ENCODE results near the gene PPP1R14D.

The PPP1R14D gene

DNA sequence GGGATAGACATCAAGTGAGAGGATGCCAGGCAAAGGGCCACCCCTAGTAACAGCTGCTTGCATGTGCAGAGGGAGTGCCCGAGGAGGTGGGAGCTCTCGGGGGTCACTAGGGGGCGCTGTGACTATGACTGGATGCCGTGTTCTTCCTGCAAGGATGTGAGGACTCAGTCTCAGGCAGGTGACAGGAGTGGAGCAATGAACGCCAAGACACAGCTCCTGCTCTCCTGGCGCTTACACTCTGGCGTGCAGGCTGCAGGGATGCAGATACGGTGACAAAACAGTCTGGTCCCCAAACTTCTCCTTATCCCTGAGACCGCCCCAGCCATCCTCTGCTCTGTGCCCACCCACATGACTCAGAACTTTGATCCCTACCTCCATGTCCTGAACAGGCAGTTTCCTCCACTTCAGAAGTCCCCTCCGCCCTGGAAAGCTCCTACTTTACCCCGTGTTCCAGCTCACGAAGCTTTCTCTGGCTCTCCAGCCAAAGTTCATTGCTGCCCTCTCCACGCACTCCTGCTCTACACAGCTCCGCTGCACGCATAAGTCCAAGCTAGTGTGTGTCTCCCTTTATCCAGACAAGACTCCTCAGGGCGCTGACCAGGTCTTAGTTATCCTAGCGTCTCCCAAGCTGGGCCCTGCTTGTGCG is 30.8 kb upstream of the PPP1R14D start:
- peak; percentile 83 to 90 for DNase-seq

DNA sequence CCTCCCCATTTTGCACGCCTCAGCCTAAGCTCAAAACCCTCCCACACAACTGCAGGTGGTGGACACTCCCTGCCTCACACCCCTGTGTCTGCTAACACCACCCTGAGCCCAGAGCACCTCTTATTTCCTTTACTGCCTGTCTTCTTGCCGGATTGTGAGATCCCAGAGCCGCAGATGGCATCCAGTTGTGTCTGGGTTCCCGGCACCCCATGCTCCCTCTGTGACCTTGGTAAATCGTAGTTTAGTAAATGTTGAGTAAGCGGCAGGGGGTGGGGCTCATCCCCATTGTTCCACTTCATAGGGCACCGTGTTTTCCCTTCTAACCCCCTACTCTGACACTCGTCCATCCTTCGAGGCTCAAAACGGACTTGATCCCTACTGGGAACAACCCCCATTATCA is 30.2 kb upstream of the PPP1R14D start:
- no peak for TF ChIP-seq GATA1 (IDR thresholded peaks at IDR 0.05; ENCODE audit: low read depth, low read length)
- no peak for TF ChIP-seq POLR2A (IDR thresholded peaks at IDR 0.05; ENCODE audit: low read length)
- DNase-seq = no peak

More for the DNA sequence above, 30.8 kb upstream of the PPP1R14D start:
- TF ChIP-seq GATA1 (IDR thresholded peaks at IDR 0.05; ENCODE audit: low read depth, low read length) = no peak
- no peak for TF ChIP-seq POLR2A (IDR thresholded peaks at IDR 0.05; ENCODE audit: low read length)

DNA sequence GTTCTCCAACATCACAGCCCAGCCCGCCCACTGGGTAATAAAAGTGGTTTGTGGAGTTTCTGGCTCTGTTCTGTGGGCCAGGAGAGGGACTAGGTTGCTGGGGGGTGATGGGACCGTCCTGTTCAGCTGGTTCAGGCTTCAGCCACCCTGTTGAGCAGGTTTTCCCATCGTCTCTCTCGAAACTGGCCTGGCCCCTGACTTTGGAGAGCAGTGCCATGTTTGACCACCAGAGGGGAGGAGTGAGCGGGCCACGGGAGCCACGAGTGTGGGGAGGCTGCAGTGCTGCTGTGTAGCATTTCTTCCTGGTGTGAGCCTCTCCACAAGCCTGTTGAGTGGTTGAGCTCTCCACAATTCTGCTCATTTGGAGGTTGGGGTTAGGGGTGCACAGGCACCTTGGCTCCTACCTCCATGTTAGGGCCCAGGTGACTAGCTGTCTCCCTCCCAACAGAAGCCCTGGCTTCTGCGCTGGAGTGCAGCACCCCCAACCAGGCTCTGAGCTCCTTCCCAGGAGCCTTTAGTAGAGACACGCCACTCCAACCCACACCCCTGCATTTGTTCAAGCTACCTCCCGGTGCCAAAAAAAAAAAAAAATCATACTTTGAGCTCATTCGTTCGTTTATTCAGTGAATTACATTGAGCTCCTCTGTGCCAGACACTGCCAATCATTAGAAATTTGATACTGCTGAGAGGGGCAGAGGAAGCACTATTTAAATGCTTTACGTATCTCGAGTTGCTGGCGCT is 29.3 kb upstream of the PPP1R14D start:
- TF ChIP-seq POLR2A (IDR thresholded peaks at IDR 0.05; ENCODE audit: low read length) (no peak), GATA1 (IDR thresholded peaks at IDR 0.05; ENCODE audit: low read depth, low read length) (no peak)
- DNase-seq = peak; percentile 72 to 83

- no peak for TF ChIP-seq GATA1 (IDR thresholded peaks at IDR 0.05; ENCODE audit: low read depth, low read length)
- no peak for TF ChIP-seq POLR2A (IDR thresholded peaks at IDR 0.05; ENCODE audit: low read length)
- no peak for DNase-seq
Observed at GRCh38 chr15:40856746-40857145, 28.2 kb upstream of the PPP1R14D start.

- no peak for DNase-seq
- TF ChIP-seq GATA1 (IDR thresholded peaks at IDR 0.05; ENCODE audit: low read depth, low read length) (no peak), POLR2A (IDR thresholded peaks at IDR 0.05; ENCODE audit: low read length) (no peak)
Observed at GRCh38 chr15:40855706-40856234, 27.3 kb upstream of the PPP1R14D start.

- TF ChIP-seq POLR2A (IDR thresholded peaks at IDR 0.05; ENCODE audit: low read length) (no peak), GATA1 (IDR thresholded peaks at IDR 0.05; ENCODE audit: low read depth, low read length) (no peak)
- no peak for DNase-seq
Observed at GRCh38 chr15:40854161-40854560, 25.7 kb upstream of the PPP1R14D start.

- no peak for TF ChIP-seq GATA1 (IDR thresholded peaks at IDR 0.05; ENCODE audit: low read depth, low read length)
- no peak for TF ChIP-seq POLR2A (IDR thresholded peaks at IDR 0.05; ENCODE audit: low read length)
- DNase-seq = no peak
Observed at GRCh38 chr15:40853241-40853890, 24.9 kb upstream of the PPP1R14D start.

DNA sequence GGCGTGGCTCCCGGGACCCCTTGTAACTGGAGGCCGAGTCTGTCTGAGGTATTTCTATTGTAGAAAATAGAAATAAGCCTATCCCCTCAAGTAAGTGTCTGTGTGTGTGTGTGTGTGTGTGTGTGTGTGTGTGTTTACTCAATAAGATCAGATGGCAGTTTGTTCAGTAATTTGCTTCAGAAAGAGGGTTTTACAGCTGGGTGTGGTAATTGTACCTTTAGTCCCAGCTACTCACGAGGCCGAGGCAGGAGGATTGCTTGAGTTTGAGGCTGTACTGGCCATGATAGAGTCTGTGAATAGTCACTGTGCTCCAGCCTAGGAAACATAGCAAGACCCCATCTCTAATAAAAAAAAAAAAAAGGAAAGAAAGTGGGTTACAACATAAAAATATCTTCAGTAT is 24.0 kb upstream of the PPP1R14D start:
- TF ChIP-seq POLR2A (IDR thresholded peaks at IDR 0.05; ENCODE audit: low read length) = no peak
- TF ChIP-seq GATA1 (IDR thresholded peaks at IDR 0.05; ENCODE audit: low read depth, low read length) = no peak
- no peak for DNase-seq

DNA sequence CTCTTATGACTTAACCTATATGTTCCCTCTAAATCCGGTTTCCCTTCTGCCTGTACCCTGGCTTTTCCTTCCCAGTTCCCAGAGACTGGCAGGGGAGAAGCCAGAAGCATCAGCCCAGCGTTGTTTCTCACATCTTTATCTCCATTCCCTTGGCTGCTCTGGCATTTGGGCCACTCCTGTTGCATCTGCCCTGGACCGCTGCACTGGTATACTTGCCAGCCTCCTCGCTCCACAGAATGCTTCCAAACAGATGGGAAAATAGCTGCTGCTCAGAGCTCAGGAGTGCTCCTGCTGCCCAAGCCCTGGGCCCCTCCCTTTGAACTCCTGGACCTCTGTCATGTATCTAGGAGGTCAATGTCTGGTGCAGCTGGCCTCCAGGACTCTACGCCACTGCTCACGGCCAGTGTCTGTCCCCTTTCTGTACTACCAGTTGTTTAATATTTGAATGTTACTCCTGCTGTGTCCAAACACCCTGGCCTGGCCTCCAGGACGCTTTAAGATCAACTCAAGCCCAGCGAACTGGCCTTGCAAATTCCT is 22.1 kb upstream of the PPP1R14D start:
- no peak for DNase-seq
- TF ChIP-seq POLR2A (IDR thresholded peaks at IDR 0.05; ENCODE audit: low read length) = no peak
- TF ChIP-seq GATA1 (IDR thresholded peaks at IDR 0.05; ENCODE audit: low read depth, low read length) = no peak

DNA sequence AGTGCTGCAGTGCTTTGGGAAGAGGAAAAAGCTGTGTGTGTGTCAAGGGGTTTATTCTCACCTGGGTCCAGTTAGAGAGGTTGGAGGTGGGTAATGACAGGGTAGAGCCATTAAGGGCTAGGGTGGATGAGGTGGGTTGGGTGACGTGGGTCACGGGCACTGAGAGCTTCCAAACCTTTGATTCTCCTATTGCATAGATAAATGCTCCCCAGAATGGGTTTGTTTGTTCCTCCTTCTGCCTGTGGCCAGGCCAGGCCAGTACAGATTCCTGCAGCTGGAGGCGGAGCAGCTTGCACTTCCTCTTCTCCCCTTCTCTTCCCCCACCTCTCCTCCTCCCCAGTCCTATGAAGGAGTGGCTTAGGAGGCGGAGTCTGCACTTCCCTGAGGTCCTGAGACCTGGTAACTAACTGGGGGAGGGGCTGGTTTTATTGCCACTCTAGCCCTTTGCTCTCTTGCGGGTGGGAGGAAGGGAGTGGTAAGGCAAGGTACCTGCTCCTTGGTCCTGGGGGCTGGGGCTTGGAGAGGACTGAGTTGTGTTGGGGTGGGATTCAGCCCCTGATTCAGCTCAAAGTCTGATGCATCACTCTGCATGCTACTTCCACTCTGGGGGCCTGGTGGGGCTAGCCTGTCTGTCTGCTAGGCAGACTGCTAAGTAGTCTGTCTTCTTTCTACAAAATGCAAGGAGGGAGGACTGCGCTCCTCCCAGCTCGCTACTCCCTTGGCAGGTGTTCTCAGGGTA is 18.9 kb upstream of the PPP1R14D start:
- DNase-seq = no peak
- TF ChIP-seq POLR2A (IDR thresholded peaks at IDR 0.05; ENCODE audit: low read length) (no peak), GATA1 (IDR thresholded peaks at IDR 0.05; ENCODE audit: low read depth, low read length) (no peak)

DNA sequence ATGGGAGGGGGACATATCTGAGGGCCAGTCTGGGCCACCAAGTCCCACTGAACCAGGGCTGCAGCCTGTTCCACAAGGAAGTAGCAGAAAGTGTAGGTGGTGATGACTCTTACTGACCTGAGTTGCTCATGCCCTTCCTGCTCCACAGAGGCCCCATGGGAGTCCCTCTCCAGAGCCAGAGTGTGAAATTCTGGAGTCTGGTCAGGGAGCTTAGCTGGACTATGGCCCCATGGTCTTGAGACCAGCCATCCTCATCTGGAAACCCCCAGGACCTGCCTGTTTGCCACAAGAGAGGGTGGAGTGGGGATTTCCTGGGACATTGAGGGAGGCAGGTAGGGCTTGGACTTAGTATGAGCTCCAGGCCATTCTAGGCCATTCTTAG is 18.3 kb upstream of the PPP1R14D start:
- DNase-seq = no peak
- TF ChIP-seq GATA1 (IDR thresholded peaks at IDR 0.05; ENCODE audit: low read depth, low read length) = no peak
- no peak for TF ChIP-seq POLR2A (IDR thresholded peaks at IDR 0.05; ENCODE audit: low read length)

- DNase-seq = no peak
- no peak for TF ChIP-seq GATA1 (IDR thresholded peaks at IDR 0.05; ENCODE audit: low read depth, low read length)
- no peak for TF ChIP-seq POLR2A (IDR thresholded peaks at IDR 0.05; ENCODE audit: low read length)
Observed at GRCh38 chr15:40845511-40846284, 17.2 kb upstream of the PPP1R14D start.

- no peak for DNase-seq
- TF ChIP-seq GATA1 (IDR thresholded peaks at IDR 0.05; ENCODE audit: low read depth, low read length) = no peak
- no peak for TF ChIP-seq POLR2A (IDR thresholded peaks at IDR 0.05; ENCODE audit: low read length)
Observed at GRCh38 chr15:40845036-40845435, 16.5 kb upstream of the PPP1R14D start.

Measured in erythroblast (primary cell).